ENCODE results near the gene MIF4GD. TPM values are rescaled to one million over a fixed set of nuclear protein-coding genes. Genes with fewer than 3 reads are reported as not detected.

MIF4GD gene
- total and polyA plus RNA-seq, 10 of the 15 experiments (the other 5 are each of a cell fraction or from before 2014, with no cell fraction given), result 22.8 to 96.2 (median 60.1) TPM

DNA sequence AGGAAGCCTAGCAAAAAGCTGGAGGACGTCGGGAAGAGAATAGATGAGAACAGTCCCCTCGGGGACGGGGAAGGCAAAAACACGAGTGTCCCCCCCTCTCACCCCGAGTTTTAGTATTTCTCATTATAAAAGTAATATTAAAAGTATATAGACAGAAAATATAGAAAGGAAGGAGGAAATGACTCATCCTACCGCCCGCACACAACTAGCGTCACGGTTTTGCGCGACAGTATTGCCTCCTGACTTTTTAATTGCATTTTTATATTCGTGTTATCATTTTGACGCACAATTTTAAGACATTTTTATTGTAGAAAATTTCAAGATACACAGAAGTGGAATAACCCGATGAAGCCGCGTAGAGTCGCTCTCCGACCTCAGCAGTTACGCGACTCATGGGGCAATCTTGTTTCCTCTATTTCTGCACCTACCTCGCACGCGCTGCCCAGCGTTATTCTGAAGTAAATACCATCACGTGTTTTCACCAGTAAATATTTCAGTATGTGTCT is 18.9 kb upstream of the MIF4GD start (continued):
- TF ChIP-seq, protein P1, sequence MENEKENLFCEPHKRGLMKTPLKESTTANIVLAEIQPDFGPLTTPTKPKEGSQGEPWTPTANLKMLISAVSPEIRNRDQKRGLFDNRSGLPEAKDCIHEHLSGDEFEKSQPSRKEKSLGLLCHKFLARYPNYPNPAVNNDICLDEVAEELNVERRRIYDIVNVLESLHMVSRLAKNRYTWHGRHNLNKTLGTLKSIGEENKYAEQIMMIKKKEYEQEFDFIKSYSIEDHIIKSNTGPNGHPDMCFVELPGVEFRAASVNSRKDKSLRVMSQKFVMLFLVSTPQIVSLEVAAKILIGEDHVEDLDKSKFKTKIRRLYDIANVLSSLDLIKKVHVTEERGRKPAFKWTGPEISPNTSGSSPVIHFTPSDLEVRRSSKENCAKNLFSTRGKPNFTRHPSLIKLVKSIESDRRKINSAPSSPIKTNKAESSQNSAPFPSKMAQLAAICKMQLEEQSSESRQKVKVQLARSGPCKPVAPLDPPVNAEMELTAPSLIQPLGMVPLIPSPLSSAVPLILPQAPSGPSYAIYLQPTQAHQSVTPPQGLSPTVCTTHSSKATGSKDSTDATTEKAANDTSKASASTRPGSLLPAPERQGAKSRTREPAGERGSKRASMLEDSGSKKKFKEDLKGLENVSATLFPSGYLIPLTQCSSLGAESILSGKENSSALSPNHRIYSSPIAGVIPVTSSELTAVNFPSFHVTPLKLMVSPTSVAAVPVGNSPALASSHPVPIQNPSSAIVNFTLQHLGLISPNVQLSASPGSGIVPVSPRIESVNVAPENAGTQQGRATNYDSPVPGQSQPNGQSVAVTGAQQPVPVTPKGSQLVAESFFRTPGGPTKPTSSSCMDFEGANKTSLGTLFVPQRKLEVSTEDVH (IDR thresholded peaks at IDR 0.05; ENCODE audit: low read depth, partially characterized antibody), result peak; percentile 61
- no peak for TF ChIP-seq EGR1 (IDR thresholded peaks at IDR 0.05; ENCODE audit: borderline replicate concordance in 1 of 2, low read depth in 2 of 2, low read length in 2 of 2)
- no peak for TF ChIP-seq NR2C1 (IDR thresholded peaks at IDR 0.05)
- no peak for TF ChIP-seq NFXL1 (IDR thresholded peaks at IDR 0.05; ENCODE audit: borderline replicate concordance)
- no peak for TF ChIP-seq ESRRA (IDR thresholded peaks at IDR 0.05; ENCODE audit: low read length)
- TF ChIP-seq CBFB (IDR thresholded peaks at IDR 0.05; ENCODE audit: low read depth), result no peak
- TF ChIP-seq ZZZ3 (IDR thresholded peaks at IDR 0.05; ENCODE audit: control insufficient read depth, insufficient read length, low read depth), result no peak

DNA sequence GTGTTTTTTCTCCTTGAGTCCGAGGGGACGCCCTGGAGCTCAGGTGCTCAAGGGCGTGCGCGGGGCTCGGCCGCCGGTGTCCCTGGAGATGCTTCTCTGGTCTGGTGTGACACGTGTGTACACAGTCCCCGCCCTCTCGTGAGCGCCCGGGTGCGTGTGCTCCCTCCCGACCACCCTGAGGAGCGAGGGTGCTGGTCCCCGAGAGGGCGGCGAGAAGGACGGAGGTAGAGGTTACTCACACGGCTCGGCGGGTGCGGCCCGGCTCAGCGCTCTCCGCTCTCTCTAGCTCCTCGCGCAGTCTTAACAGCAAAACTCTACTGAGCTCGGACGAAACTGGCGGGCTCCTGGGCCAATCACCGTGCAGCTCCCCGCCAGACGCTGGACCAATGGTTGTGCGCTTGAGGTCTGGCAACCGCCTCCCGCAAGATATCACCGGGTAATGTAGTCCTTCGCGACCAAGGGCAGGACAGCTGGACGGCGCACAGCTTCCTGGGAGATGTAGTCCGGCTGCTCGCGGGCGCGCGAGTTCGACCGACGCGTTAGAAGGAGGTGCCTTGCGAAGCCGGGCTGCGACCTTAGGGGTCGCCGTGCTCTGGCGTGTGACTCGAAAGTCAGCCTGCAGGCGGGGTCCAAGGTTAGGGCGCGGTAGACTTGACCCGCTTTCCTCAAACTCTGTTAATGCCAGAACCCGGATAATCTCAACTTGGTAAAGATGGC is 18.2 kb upstream of the MIF4GD start, which contains the start of gene SLC25A19:
Gene SLC25A19 (minus strand): TSS at position 319 of the 717 bp plus-strand sequence. CDS start 2,669 bp downstream, outside the sequence.
- ChIA-PET CTCF (interaction anchor here (0.7 to 4.6 kb wide), 47 partner anchors 9 to 344 kb away, joined by 3 to 65 read pairs (median 5); partner anchors contain the start of genes GGA3, GRB2, MIF4GD and MRPS7), RAD21 (ENCODE audit: unreplicated experiment) (interaction anchor here (0.6 to 13.2 kb wide), 46 partner anchors 9 to 458 kb away, joined by 3 to 364 read pairs (median 4); partner anchors contain the start of genes GGA3, GRB2, LLGL2 and MIF4GD), POLR2A (interaction anchor here (0.5 to 2.9 kb wide), 35 partner anchors 8 to 276 kb away, joined by 3 to 30 read pairs (median 4); partner anchors contain the start of genes GGA3, GRB2, MIF4GD and MRPS7), SMC1A (ENCODE audit: uncharacterized antibody, unreplicated experiment) (interaction anchor here (0.6 to 5.2 kb wide), 31 partner anchors 8 to 229 kb away, joined by 3 to 86 read pairs (median 5); partner anchors contain the start of genes GGA3, GRB2, MIF4GD and MRPS7)
- peak; percentile 95 for ATAC-seq
- Histone ChIP-seq H3K9me3 (replicated peaks; ENCODE audit: control insufficient read depth, insufficient read depth, low read length) (no peaks in the 10 kb centered on the region), H3K4me3 (peak within 1 kb of the TSS; percentile 91), H3K9ac (ENCODE audit: control insufficient read depth, insufficient read depth, low read length) (peak within 1 kb of the TSS; percentile 66), H3K79me2 (ENCODE audit: control insufficient read depth, insufficient read depth, low read length) (peaks cover 33% of the 10 kb centered on the region), H4K20me1 (ENCODE audit: control insufficient read depth, insufficient read depth) (no peaks in the 10 kb centered on the region; the same call in 1 of the 2 replicates), H3K27ac (ENCODE audit: control insufficient read depth, insufficient read depth) (peak within 1 kb of the TSS; percentile 83), H2AFZ (ENCODE audit: control insufficient read depth, low read depth, low read length) (peak within 1 kb of the TSS; percentile 85), H3K36me3 (ENCODE audit: control insufficient read depth in 2 of 2, insufficient read depth in 2 of 2, low read length in 1 of 2) (peaks cover 12 to 16% of the 10 kb centered on the region in 2 experiments), H3K4me2 (ENCODE audit: control insufficient read depth, insufficient read depth) (peak within 1 kb of the TSS; percentile 89), H3K4me1 (ENCODE audit: control insufficient read depth, insufficient read depth, low read length) (peaks cover 34% of the 10 kb centered on the region), H3K27me3 (replicated peaks in 1 of 2; ENCODE audit: control insufficient read depth in 2 of 2, insufficient read depth in 2 of 2, low read length in 1 of 2) (no peaks in the 10 kb centered on the region)
- no TSS peak for BruUV-seq (replicated peaks)
- FAIRE-seq, result peak; percentile 95
- 1% methylated on average over 57 of the region's 65 CpGs for WGBS (ENCODE audit: insufficient coverage, insufficient replicate concordance, low lambda C conversion rate, missing lambda C conversion rate)
- in situ Hi-C loops (cut with MboI) (no loop called here), intact Hi-C loops (cut with micrococcal nuclease; ENCODE audit: unreplicated experiment) (loop anchor here (1.0 to 5.0 kb wide), 2 partner anchors 8 to 33 kb away; no protein-coding TSS in a partner anchor)
- DNase-seq (ENCODE audit: low read depth, low spot score), result peak; percentile 98
- TF ChIP-seq ZNF622 (IDR thresholded peaks at IDR 0.05), result no peak
- no peak for TF ChIP-seq NBN (IDR thresholded peaks at IDR 0.05)
- no peak for TF ChIP-seq ZNF384 (IDR thresholded peaks at IDR 0.05; ENCODE audit: borderline replicate concordance, low read depth, low read length)
- TF ChIP-seq RB1 (IDR thresholded peaks at IDR 0.05; ENCODE audit: borderline replicate concordance), result peak; percentile 9; the same call in 1 of the 2 replicates
- TF ChIP-seq JUNB (IDR thresholded peaks at IDR 0.05), result no peak
- TF ChIP-seq, protein P2, sequence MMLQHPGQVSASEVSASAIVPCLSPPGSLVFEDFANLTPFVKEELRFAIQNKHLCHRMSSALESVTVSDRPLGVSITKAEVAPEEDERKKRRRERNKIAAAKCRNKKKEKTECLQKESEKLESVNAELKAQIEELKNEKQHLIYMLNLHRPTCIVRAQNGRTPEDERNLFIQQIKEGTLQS (IDR thresholded peaks at IDR 0.05; ENCODE audit: borderline replicate concordance, extremely low read depth, low read depth, low read length), result peak; percentile 14; the same call in 1 of the 2 replicates
- TF ChIP-seq ATF7 (IDR thresholded peaks at IDR 0.05; ENCODE audit: low read depth), result no peak
- peak; percentile 95 for TF ChIP-seq SIX5 (IDR thresholded peaks at IDR 0.05; ENCODE audit: low read depth, low read length, severe bottlenecking)
- no peak for TF ChIP-seq RAD51 (IDR thresholded peaks at IDR 0.05)
- peak; percentile 62 for TF ChIP-seq MEF2B (IDR thresholded peaks at IDR 0.05; ENCODE audit: partially characterized antibody, poor library complexity, severe bottlenecking)
- TF ChIP-seq BCL11A (IDR thresholded peaks at IDR 0.05; ENCODE audit: low read depth, low read length), result no peak
- TF ChIP-seq ZNF207 (IDR thresholded peaks at IDR 0.05; ENCODE audit: borderline replicate concordance), result peak; percentile 45; the same call in 1 of the 2 replicates
